ENCODE results near the gene TBC1D9. TPM values are rescaled to one million over a fixed set of nuclear protein-coding genes. Genes with fewer than 3 reads are reported as not detected.

Gene TBC1D9
- total RNA-seq, 4 donors from 2014 or later = 36.4 to 57.1 (median 43.8) TPM

- TF ChIP-seq CTCF (IDR thresholded peaks at IDR 0.05; ENCODE audit: low read depth) = no peak
Observed at GRCh38 chr4:140707325-140707724, 48.9 kb downstream of the TBC1D9 start.

- TF ChIP-seq CTCF (IDR thresholded peaks at IDR 0.05; ENCODE audit: low read depth) = no peak
Observed at GRCh38 chr4:140706665-140707064, 49.5 kb downstream of the TBC1D9 start.

GRCh38 chr4:140706276-140706625, 49.9 kb downstream of the TBC1D9 start:
- no peak for TF ChIP-seq CTCF (IDR thresholded peaks at IDR 0.05; ENCODE audit: low read depth)

- no peak for TF ChIP-seq CTCF (IDR thresholded peaks at IDR 0.05; ENCODE audit: low read depth)
Observed at GRCh38 chr4:140705625-140706275, 50.4 kb downstream of the TBC1D9 start.

- no peak for TF ChIP-seq CTCF (IDR thresholded peaks at IDR 0.05; ENCODE audit: low read depth)
Observed at GRCh38 chr4:140704964-140705363, 51.2 kb downstream of the TBC1D9 start.

- no peak for TF ChIP-seq CTCF (IDR thresholded peaks at IDR 0.05; ENCODE audit: low read depth)
Observed at GRCh38 chr4:140704392-140704960, 51.7 kb downstream of the TBC1D9 start.

GRCh38 chr4:140703463-140703862, 52.7 kb downstream of the TBC1D9 start:
- TF ChIP-seq CTCF (IDR thresholded peaks at IDR 0.05; ENCODE audit: low read depth) = no peak

Data from subcutaneous adipose tissue (tissue), 4 donors.